Left colon (tissue), 2 donors: ENCODE measurements around the gene PLPP4. TPM values are rescaled to one million over a fixed set of nuclear protein-coding genes. Genes with fewer than 3 reads are reported as not detected.

Source experiments
- ATAC-seq: fragments of 200-7000 bp; cut with Tn5 transposase; one replicate; pipeline ENCODE4 v1.9.1; 2020; ENCODE audit warnings: mild to moderate bottlenecking, moderate library complexity
- DNase-seq, 2 donors: peaks; one replicate each; pipeline ENCODE4 v3.0.0-alpha.2; 2020
- intact Hi-C, 2 donors: fragments of 100-400 bp; cut with DNase I in 1 of 2; cut with micrococcal nuclease in 1 of 2; formaldehyde crosslinking; loops; one replicate each; pipeline versions ENCODE4 v1.11.2 to v1.14.0; 2022; cut with DNase I, micrococcal nuclease
- total RNA-seq, 2 donors: library from RNA; stranded (reverse); fragmentation: NEBNext Ultra II Directional; extraction: Animal tissue kit (Norgen Biotek cat#: 25700); gene quantifications; one replicate each; pipeline ENCODE4 v1.2.1, GENCODE V29; 2021
- donor health status: DM: no; HTN: no; CAD: no.
- donor health status: DM: yes; HTN: yes; CAD: no.

PLPP4 gene
- total RNA-seq, 2 donors from 2014 or later = 0.24 to 0.47 TPM

DNA sequence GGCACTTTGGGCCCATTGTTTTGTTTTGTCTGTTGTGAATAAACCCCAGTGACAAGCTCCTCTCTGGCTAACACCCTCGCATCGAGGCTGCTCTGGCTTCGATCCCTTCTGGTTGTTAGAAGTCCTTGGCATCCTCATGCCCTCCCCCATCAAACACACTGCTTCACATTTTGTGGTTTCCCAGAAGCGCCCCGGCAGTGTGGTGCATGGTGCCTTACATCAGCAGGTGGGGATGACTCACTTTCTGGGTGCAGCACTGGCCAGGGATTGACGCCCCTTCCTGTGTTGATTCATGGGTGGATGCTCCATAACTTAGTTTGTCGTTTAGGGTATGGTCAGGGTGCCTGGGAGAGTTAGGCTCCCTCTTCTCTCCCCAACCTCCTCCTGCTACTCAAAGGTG, 51.4 kb downstream of the PLPP4 start:
- DNase-seq = no peak
- intact Hi-C loops = no loop called here
- ATAC-seq = no peak

DNA sequence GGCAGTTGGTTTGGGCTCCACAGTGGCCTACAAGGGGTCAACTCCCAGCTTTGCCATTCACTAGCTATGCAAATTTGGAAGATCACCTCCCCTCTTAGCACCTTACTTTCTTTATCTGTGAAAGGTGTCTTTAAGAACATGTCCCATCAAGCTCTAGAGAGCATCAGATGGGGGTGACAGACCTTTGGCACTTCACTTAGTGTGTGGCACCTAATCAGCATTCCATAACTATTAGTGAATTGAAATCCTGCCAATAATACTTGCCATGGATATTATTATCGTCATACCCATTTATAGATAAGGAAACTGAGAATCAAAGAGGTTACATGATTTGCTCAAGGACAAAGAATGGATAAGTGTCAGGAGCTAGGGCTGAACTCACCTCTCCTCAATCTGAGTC, 51.9 kb downstream of the PLPP4 start:
- ATAC-seq (no peak), DNase-seq (no peak)
- intact Hi-C loops = no loop called here

DNA sequence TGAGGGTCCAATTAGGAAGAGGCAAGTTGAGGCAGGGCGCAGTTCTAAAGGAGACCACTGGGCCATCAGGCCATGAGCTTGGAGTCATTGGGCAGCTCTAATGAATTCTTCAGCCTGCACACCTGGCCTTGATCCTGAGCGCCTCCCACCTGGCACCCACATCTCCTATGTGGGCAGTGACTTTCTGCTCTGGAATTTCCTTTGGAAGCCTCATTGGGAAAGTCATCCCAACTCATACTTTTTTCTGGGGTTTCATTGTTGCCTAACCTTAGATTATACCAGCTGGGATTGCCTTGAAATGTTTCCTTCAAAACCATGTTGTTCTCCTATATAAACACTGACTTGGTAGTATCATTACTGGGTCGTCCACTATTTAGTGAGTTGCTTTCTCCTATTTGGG, 54.1 kb downstream of the PLPP4 start:
- intact Hi-C loops = no loop called here
- DNase-seq = no peak
- ATAC-seq = no peak

DNA sequence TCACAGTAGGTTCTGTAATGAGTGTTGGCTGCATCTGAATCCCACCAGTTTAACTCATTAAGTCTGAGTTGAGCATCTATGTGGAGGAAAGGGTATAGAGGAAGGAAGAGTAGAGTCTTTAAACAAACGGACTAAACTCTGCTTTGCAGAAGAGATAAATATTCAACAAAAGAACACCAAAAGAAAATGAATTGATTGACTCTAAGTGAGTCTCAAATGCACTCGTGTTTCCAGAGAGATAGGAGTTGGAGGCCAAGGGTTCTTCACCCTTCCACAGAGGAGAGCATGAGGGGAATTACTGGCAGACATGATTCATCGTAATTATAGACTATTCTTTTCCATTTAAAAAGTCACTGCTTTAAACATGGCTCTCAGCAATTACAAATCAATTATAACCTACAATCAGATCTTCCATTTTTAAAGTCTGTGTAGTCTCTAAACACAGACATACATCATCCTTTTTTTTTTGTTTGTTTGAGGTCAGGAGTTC, 56.3 kb downstream of the PLPP4 start:
- DNase-seq = no peak
- ATAC-seq = no peak

DNA sequence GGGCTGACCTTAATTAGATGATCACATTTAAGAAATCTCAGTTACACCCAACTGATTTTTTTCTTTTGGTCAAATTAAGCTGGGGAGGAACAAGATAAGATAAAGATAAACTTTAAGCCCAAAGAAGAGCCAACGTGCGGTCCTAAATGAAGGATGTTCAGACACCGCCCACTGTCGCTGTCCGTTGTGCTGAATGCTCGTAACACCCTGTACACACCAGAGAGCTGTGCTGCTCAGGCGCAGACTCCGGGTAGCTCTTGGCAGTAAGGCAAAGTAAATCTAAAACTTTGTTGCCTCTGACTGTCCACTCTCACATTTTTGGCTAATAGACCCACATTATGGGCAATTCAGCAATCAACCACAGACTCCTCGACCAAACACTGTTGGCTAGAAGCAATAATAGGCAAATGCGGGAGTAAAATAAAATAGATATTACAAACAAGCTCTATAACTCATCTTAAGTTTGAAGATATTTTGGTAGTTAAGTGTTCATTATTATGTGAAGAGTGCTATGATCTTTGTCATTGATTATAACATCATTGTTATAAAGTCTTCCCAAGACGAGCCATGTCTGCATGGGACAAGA, 57.1 kb downstream of the PLPP4 start:
- intact Hi-C loops = no loop called here
- DNase-seq = peak in 1 of 2 donors; percentile 44
- ATAC-seq = no peak

More for the DNA sequence above, 56.3 kb downstream of the PLPP4 start:
- intact Hi-C loops = no loop called here

DNA sequence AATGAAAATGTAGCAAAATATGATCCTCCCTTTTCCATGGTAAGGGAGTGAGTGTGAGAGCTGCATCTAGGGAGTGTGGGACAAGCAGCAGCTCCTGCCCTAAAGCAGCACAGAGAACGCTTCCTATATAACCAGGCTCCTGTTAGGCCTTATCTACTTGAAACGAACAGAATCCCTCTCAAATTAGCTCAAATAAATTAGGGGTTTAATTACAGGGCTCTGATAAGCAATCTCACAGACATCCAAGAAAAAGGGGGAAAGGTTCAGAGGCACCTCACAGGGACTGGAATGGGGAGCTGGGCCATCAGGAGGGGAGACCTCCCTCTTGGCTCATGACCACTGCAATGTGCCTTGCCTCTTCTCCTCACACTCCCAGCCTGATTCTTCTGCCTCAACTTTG, 57.9 kb downstream of the PLPP4 start:
- intact Hi-C loops = no loop called here
- ATAC-seq (no peak), DNase-seq (no peak)

DNA sequence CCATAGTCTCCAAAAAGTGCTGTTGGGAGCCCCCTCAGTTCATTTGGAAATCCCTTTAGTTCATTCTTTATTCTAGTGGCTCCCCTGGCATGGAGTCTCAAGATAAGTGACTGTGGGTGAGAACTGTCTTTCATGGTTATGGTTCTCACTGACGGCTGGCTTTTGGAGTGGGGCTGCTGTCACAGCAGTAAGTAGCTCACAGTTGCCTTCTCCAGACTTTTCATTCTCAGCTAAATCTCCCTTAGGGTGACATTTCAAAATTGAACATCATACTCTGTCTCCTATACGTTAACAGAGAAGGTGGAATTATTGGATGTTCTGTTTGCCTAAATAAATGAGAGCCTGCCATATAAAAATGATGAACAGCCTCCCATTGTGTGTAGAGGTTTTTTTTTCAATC, 58.7 kb downstream of the PLPP4 start:
- intact Hi-C loops = no loop called here
- DNase-seq = no peak
- ATAC-seq = no peak

DNA sequence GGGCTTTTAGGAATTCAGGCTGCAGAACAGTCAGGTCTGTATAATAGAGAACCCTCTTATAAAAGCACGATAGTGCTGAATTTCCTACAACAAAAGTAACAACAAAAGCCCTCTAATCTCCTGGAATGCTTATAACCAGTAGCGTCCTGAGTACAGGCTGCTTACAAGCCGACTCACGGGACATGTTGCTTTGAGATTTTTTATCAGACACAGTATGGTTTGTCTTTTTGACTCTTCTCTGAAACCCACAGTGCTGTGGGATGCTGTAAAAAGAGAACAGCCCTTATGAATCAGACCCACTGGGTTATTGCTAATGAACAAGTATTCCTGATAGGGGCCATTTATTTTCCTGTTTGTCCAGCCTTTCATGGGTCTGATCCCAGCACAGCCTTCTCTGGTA, 59.4 kb downstream of the PLPP4 start:
- DNase-seq (no peak), ATAC-seq (no peak)
- intact Hi-C loops = no loop called here

DNA sequence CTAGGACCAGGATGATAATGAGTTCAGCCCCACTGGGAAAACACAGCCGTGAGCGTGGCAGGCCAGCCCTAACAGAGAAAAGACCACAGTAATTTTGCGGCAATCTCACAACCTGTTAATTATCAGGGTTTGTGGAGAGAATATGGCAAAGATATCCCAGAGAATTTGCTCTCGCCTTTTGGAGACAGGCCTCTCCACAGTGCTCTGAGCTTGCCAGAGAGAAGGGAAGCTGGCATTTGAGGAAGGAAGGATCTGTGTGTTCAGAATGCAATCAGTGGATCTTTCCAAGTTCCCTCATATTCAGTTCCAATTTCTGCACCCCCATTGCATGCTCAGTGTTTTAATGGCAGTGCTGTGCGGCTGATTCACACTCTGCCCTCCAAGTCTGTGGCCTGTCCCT, 60.2 kb downstream of the PLPP4 start:
- ATAC-seq (no peak), DNase-seq (no peak)
- intact Hi-C loops = no loop called here

DNA sequence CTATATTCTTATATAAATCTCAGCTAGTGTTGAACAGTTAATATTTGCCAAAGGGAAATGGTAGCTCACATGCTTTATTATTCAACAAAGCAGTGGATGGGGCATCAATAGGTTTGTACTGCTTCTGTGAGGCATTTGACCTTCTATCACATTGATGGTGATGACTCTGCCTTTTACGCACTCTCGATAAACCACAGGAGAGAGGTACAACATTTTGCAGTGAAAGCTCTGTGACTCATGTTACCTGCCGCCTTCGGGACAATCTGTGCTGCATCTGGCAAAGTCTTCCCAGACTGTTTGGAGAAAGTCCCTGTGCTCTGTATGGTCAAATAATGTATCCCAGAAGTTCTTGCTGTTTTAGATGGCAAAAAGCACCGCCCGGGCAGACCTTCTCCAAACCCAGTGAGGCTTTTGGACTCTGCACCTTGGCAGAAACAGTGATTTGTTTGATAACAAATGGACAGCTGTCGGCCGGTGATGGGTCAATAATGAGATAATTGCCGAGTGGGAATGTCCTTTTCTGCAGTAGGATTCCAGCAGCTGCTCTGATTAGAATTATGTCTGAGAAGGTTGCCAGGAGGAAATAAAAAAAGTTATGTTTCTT, 61.0 kb downstream of the PLPP4 start:
- ATAC-seq (no peak), DNase-seq (no peak)
- intact Hi-C loops = no loop called here

DNA sequence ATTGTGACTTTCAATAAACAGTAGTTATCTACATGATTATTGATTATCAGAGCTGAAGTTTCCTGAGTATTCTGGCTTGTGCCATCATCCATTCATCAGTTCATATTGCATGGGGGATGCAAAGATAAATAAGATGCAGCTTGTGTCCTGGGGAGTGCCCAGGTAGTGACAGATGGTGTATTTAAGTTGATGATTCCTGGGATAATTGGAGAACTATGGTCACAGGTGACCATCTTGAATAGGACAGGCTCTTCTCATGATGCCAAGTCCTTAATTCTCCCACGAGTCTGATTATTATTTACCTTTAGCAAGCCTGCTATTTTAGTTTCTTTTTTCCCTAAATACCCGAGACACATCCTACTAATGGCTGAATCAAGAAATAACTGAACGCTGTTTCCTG, 64.9 kb downstream of the PLPP4 start:
- intact Hi-C loops = no loop called here
- DNase-seq (no peak), ATAC-seq (no peak)

DNA sequence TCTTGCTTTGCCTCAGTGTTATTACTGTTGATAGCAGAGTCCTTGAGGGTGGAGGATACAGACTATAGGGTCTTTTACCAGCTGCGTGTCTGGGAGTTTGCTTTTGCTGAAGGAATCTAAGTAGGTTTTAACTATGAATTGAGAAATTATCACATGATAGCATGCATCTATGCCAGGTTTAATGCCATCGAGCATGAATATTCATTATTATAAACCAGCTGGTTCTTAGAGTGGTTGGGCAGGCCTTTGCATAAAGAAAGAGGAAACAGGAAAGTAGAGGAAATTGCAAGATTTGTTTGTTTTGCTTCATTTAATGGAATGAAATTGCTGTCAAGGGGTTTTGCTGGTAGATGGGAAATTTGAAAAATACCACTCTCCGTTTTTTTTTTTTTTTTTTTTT, 70.7 kb downstream of the PLPP4 start:
- ATAC-seq (no peak), DNase-seq (no peak)
- intact Hi-C loops = no loop called here

DNA sequence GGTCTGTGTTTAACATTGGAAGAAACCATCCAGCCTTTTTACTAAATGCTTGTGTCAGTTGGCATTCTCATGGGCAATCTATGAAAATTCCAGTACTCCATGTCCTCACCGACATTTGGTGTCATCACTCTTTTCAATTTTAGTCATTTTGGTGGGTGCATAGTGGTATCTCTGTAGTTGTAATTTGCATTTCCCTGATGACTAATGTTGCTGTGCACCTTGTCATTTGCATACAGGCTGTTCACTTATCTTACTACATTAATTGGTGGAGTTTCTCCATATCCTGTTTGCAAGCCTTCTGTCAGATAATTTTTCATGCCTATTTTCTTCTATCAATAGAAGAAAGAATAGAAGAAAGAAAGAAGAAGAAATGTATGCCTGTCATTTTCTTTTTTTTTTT, 73.7 kb downstream of the PLPP4 start:
- intact Hi-C loops = no loop called here
- DNase-seq (no peak), ATAC-seq (no peak)

DNA sequence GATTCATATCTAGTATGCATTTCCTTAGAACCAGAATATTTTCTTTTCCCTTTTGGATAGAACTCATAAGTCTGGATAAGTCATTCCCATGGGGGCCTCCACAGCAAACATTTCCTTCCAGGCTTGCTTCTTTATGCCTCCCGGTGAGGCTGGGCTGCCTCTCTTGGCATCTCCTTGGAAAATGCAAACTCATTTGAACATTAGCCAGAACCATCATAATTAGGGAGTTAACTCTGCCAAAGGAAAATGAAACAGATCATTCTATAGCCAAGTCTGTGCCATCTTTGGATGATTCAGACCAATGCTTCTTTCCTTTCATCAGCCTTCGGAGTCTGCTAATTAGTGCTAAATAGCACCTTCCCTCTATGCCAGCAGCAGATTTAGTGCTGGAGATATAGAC, 81.1 kb downstream of the PLPP4 start:
- no peak for ATAC-seq
- intact Hi-C loops = no loop called here
- DNase-seq = no peak

DNA sequence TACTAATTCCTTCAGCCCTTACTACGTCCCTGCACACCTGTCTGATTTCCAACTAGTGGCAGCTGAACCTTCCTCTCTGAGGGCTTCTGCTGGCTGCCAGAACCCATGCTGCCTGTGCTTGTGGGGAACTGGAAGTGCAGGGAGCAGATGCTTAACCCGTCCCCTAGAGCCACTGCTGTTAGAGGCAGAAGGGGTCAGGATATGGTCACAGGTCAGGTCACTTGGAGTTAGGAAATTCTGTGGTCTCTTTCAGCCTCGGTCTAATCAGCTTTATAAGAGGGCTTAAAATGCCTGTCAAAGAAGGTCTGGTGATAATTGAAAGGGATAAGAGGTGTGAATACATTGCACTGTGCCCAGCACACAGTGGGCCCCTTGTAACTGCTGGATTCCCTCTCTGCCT, 82.0 kb downstream of the PLPP4 start:
- DNase-seq (no peak), ATAC-seq (no peak)
- intact Hi-C loops = no loop called here

DNA sequence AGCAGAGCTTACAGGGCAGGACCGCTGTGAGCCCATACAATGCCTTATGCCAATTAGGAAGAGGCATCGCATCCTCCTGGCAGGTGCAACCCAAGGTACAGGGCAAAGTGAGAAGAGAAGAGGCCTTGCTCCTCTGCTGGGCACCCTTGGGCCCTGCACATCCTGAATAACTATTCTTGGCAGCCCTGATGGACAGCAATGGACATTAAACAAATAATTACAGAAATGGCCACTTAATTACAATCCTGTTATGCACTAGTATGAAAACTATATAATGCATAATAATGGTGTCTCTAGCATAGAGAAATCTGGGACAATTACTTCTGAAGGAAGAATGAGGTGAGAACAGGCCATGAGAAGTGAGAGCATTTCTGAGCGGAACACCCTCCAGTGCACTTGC, 83.5 kb downstream of the PLPP4 start:
- ATAC-seq (no peak), DNase-seq (no peak)
- intact Hi-C loops = no loop called here

DNA sequence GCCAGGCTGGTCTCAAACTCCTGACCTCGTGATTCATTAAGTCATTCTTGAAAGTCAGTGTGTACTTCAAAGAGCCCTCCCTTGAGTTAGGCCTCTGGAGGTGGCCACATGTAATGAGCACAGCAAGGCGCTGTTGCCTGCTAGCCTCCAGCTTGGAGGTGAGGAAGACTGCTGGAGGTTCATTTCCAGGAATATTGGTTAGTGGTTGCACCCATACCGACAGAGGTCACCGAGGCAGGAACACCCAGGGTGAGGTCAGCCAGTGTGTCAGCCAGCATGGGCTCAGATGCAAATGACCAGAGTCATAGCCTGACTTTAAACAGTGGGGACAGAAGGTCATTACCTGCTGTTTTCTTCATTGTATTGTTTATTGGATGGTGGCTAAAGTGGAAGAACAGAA, 85.0 kb downstream of the PLPP4 start:
- DNase-seq (no peak), ATAC-seq (no peak)
- intact Hi-C loops = no loop called here

DNA sequence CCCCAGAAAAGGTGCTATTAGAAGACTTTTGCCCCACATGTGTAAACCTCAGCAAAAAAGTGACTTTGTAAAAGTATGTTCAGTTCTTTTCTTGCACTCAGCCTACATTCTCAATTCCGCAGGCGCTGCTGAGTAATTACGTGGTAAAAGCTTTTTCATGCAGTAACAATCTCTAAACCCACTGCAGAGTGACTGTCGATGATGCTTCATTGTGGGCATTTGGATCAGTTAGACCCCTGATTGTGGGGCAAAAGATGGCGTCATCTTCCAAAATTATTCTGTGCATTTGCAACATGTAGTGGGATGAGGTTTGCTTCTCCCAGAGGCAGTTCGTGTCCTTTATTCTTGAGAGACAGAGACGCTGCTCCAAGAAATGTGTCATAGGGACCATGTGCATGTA, 85.6 kb downstream of the PLPP4 start:
- DNase-seq (no peak), ATAC-seq (no peak)
- intact Hi-C loops = no loop called here

DNA sequence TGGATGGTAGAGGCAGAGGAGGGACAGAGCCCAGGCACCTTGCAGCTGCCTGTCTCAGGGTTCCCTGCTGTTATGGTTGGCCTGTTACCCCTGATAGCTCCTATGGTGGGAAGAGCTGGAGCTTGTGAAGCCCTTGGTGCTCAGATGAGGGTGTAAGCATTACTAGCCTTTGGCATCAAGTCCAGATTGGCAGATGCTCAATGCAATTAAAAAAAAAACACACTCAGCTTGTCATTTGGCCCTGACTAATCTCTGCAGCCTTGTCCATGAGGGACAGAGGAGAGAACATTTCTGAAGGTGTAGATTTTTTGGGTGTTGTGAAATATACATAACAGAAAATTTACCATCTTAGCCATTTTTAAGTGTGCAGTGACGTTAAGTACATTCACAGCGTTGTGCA, 86.3 kb downstream of the PLPP4 start:
- intact Hi-C loops = no loop called here
- DNase-seq (no peak), ATAC-seq (no peak)

DNA sequence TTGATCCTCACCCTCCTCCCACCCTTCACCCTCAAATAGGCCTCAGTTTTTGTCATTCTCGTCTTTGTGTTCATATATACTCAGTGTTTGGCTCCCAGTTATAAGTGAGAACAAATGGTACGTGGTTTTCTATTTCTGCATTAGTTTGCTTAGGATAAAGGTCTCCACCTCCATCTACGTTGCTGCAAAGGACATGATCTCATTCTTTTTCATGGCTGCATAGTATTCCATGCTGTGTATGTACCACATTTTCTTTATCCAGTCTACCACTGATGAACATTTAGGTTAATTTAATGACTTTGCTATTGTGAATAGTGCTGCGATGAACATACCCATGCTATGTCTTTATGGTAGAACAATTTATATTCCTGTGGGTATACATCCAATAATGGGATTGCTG, 91.2 kb downstream of the PLPP4 start:
- intact Hi-C loops = no loop called here
- ATAC-seq (no peak), DNase-seq (no peak)

DNA sequence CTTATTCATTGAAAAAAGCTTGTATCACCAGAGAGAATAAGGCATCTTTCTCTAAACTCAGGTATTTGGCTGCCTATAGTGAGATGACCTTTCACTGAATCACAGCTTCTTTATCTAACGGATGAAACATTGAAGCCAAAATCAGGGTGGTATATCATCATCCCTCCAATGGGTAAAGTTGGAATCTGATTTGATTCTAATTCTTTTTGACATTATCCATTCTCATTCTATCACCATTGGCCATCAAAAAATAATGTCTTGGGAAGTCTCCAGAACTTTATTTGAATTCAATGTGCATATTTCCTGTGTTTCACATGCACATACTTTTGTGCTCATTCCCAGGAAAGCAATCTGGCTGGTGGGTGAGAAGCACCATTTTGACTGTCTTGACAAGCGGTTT, 95.2 kb downstream of the PLPP4 start:
- no peak for DNase-seq
- intact Hi-C loops = no loop called here
- ATAC-seq = no peak
